Stomach smooth muscle (tissue), 2 donors: ENCODE measurements around the gene USH1C.

Source experiments
- H3K27ac ChIP-seq: one replicate; pipeline ENCODE4 v1.7.0; 2013; ENCODE audit warnings: mild to moderate bottlenecking, low read length, inconsistent platforms
- H3K27me3 ChIP-seq, 2 donors: one replicate each; pipeline ENCODE4 v1.7.0; 2013; ENCODE audit warnings: low read length in 2 of 2; ENCODE audit not compliant: insufficient read depth in 2 of 2, control insufficient read depth in 1 of 2
- H3K36me3 ChIP-seq, 2 donors: one replicate each; pipeline ENCODE4 v1.7.0; 2013; ENCODE audit warnings: low read length in 2 of 2; ENCODE audit not compliant: control insufficient read depth in 2 of 2, insufficient read depth in 2 of 2
- H3K4me1 ChIP-seq: one replicate; pipeline ENCODE4 v1.7.0; 2013; ENCODE audit warnings: low read length; ENCODE audit not compliant: control insufficient read depth, insufficient read depth
- H3K4me3 ChIP-seq, 2 donors: one replicate each; pipeline ENCODE4 v1.7.0; 2013; ENCODE audit warnings: low read length in 2 of 2
- H3K9ac ChIP-seq, 2 donors: one replicate each; pipeline ENCODE4 v1.7.0; 2013; ENCODE audit warnings: low read length in 2 of 2, mild to moderate bottlenecking in 1 of 2
- H3K9me3 ChIP-seq, 2 donors: one replicate each; pipeline ENCODE4 v1.7.0; 2013; ENCODE audit warnings: low read length in 2 of 2; ENCODE audit not compliant: control insufficient read depth in 2 of 2
- donor health status: healthy.
- donor health status: Pancreatic carcinoma.

The USH1C gene

GRCh38 chr11:17504330-17505107, 39.7 kb downstream of the USH1C start:
- no peak overlapping the region for H3K27ac ChIP-seq

GRCh38 chr11:17502630-17503029, 41.6 kb downstream of the USH1C start:
- Histone ChIP-seq H3K27me3 (peaks cover 0 to 2% of the 10 kb centered on the region in 2 donors), H3K9ac (no peak overlapping the region), H3K27ac (no peak overlapping the region), H3K4me1 (no peaks in the 10 kb centered on the region), H3K36me3 (no peaks in the 10 kb centered on the region), H3K4me3 (no peak overlapping the region), H3K9me3 (no peaks in the 10 kb centered on the region)

More at GRCh38 chr11:17504330-17505107, 39.7 kb downstream of the USH1C start:
- H3K4me3 ChIP-seq = no peak overlapping the region
- no peaks in the 10 kb centered on the region for H3K36me3 ChIP-seq
- H3K9ac ChIP-seq = no peak overlapping the region
- H3K4me1 ChIP-seq = no peaks in the 10 kb centered on the region
- peaks cover 0 to 2% of the 10 kb centered on the region in 2 donors for H3K27me3 ChIP-seq
- H3K9me3 ChIP-seq = no peaks in the 10 kb centered on the region

GRCh38 chr11:17500673-17501072, 43.5 kb downstream of the USH1C start:
- Histone ChIP-seq H3K36me3 (no peaks in the 10 kb centered on the region), H3K4me1 (no peaks in the 10 kb centered on the region), H3K9me3 (no peaks in the 10 kb centered on the region)

GRCh38 chr11:17498475-17498874, 45.7 kb downstream of the USH1C start:
- Histone ChIP-seq H3K4me3 (no peak overlapping the region), H3K9ac (no peak overlapping the region), H3K9me3 (no peaks in the 10 kb centered on the region), H3K27ac (no peak overlapping the region), H3K27me3 (peaks cover 0 to 2% of the 10 kb centered on the region in 2 donors), H3K36me3 (no peaks in the 10 kb centered on the region), H3K4me1 (no peaks in the 10 kb centered on the region)

More at GRCh38 chr11:17500673-17501072, 43.5 kb downstream of the USH1C start:
- Histone ChIP-seq H3K9ac (no peak overlapping the region), H3K4me3 (no peak overlapping the region), H3K27me3 (peaks cover 0 to 2% of the 10 kb centered on the region in 2 donors), H3K27ac (no peak overlapping the region)

GRCh38 chr11:17498058-17498457, 46.2 kb downstream of the USH1C start:
- no peaks in the 10 kb centered on the region for H3K9me3 ChIP-seq
- peaks cover 0 to 2% of the 10 kb centered on the region in 2 donors for H3K27me3 ChIP-seq
- H3K27ac ChIP-seq = no peak overlapping the region
- H3K9ac ChIP-seq = no peak overlapping the region
- no peak overlapping the region for H3K4me3 ChIP-seq
- no peaks in the 10 kb centered on the region for H3K36me3 ChIP-seq
- H3K4me1 ChIP-seq = no peaks in the 10 kb centered on the region

GRCh38 chr11:17496406-17496805, 47.8 kb downstream of the USH1C start:
- Histone ChIP-seq H3K36me3 (no peaks in the 10 kb centered on the region), H3K4me1 (no peaks in the 10 kb centered on the region), H3K9ac (no peak overlapping the region), H3K9me3 (no peaks in the 10 kb centered on the region), H3K4me3 (no peak overlapping the region), H3K27me3 (peaks cover 0 to 12% of the 10 kb centered on the region in 2 donors), H3K27ac (no peak overlapping the region)

- H3K27me3 ChIP-seq = peaks cover 0 to 13% of the 10 kb centered on the region in 2 donors
- H3K9me3 ChIP-seq = peaks cover 0 to 3% of the 10 kb centered on the region in 2 donors
Observed at GRCh38 chr11:17494019-17494418, 50.2 kb downstream of the USH1C start.

GRCh38 chr11:17490938-17491337, 53.3 kb downstream of the USH1C start:
- H3K9ac ChIP-seq = no peak overlapping the region
- peaks cover 0 to 13% of the 10 kb centered on the region in 2 donors for H3K27me3 ChIP-seq

More at GRCh38 chr11:17494019-17494418, 50.2 kb downstream of the USH1C start:
- H3K4me3 ChIP-seq = no peak overlapping the region
- H3K9ac ChIP-seq = no peak overlapping the region
- no peaks in the 10 kb centered on the region for H3K36me3 ChIP-seq
- H3K4me1 ChIP-seq = no peaks in the 10 kb centered on the region
- H3K27ac ChIP-seq = no peak overlapping the region

GRCh38 chr11:17490232-17490631, 54.0 kb downstream of the USH1C start:
- H3K27me3 ChIP-seq = peaks cover 0 to 13% of the 10 kb centered on the region in 2 donors

More at GRCh38 chr11:17490938-17491337, 53.3 kb downstream of the USH1C start:
- H3K36me3 ChIP-seq = no peaks in the 10 kb centered on the region
- H3K4me3 ChIP-seq = no peak overlapping the region
- no peaks in the 10 kb centered on the region for H3K4me1 ChIP-seq
- H3K27ac ChIP-seq = no peak overlapping the region
- H3K9me3 ChIP-seq = peaks cover 0 to 3% of the 10 kb centered on the region in 2 donors

GRCh38 chr11:17489751-17490150, 54.5 kb downstream of the USH1C start:
- Histone ChIP-seq H3K4me3 (no peak overlapping the region), H3K27ac (no peak overlapping the region), H3K4me1 (no peaks in the 10 kb centered on the region), H3K9ac (no peak overlapping the region), H3K9me3 (peaks cover 0 to 3% of the 10 kb centered on the region in 2 donors), H3K27me3 (peaks cover 0 to 13% of the 10 kb centered on the region in 2 donors), H3K36me3 (no peaks in the 10 kb centered on the region)

More at GRCh38 chr11:17490232-17490631, 54.0 kb downstream of the USH1C start:
- peaks cover 0 to 3% of the 10 kb centered on the region in 2 donors for H3K9me3 ChIP-seq
- no peak overlapping the region for H3K27ac ChIP-seq
- H3K36me3 ChIP-seq = no peaks in the 10 kb centered on the region
- no peak overlapping the region for H3K9ac ChIP-seq
- H3K4me1 ChIP-seq = no peaks in the 10 kb centered on the region
- no peak overlapping the region for H3K4me3 ChIP-seq

- H3K27me3 ChIP-seq = peaks cover 0 to 13% of the 10 kb centered on the region in 2 donors
- H3K4me3 ChIP-seq = no peak overlapping the region
- H3K4me1 ChIP-seq = no peaks in the 10 kb centered on the region
- H3K9me3 ChIP-seq = peaks cover 3 to 5% of the 10 kb centered on the region in 2 donors
- no peak overlapping the region for H3K9ac ChIP-seq
- H3K36me3 ChIP-seq = no peaks in the 10 kb centered on the region
- H3K27ac ChIP-seq = no peak overlapping the region
Observed at GRCh38 chr11:17488563-17488962, 55.7 kb downstream of the USH1C start.
